ENCODE measurements around the gene GPX7. TPM values are rescaled to one million over a fixed set of nuclear protein-coding genes. Genes with fewer than 3 reads are reported as not detected.

GPX7 gene
- total RNA-seq, 3 donors from 2014 or later, result 17.8 to 24.7 (median 20.3) TPM

DNA sequence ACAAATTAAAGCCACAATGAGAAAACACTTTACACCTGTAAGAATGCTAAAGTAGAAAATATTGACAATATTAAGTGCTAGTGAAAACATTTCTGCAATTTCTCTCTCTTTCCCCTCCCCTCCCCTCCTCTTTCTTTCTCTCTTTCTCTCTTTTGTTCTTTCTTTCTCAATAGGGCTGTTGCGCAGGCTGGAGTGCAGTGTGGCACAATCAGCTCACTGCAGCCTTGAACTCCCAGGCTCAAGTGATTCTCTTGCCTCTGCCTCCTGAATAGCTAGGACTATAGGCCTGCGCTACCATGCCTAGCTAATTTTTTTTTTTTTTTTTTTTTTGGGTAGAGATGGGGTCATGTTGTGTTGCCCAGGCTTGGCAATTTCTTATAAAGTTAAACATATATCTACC is 24.9 kb downstream of the GPX7 start:
- Histone ChIP-seq H3K4me1 (peaks cover 0 to 6% of the 10 kb centered on the region in 2 donors), H3K36me3 (no peaks in the 10 kb centered on the region), H3K27me3 (no peaks in the 10 kb centered on the region), H3K27ac (no peak overlapping the region), H3K9me3 (peaks cover 4 to 7% of the 10 kb centered on the region in 2 donors), H3K4me3 (no peak overlapping the region)
- intact Hi-C loops (cut with DNase I; ENCODE audit: low total_unique reads), result no loop called here
- no peak for DNase-seq (ENCODE audit: low spot score in 2 of 2)
- TF ChIP-seq POLR2A (IDR thresholded peaks at IDR 0.05) (no peak), POLR2AphosphoS5 (IDR thresholded peaks at IDR 0.05) (no peak)
- TF ChIP-seq, protein P1, sequence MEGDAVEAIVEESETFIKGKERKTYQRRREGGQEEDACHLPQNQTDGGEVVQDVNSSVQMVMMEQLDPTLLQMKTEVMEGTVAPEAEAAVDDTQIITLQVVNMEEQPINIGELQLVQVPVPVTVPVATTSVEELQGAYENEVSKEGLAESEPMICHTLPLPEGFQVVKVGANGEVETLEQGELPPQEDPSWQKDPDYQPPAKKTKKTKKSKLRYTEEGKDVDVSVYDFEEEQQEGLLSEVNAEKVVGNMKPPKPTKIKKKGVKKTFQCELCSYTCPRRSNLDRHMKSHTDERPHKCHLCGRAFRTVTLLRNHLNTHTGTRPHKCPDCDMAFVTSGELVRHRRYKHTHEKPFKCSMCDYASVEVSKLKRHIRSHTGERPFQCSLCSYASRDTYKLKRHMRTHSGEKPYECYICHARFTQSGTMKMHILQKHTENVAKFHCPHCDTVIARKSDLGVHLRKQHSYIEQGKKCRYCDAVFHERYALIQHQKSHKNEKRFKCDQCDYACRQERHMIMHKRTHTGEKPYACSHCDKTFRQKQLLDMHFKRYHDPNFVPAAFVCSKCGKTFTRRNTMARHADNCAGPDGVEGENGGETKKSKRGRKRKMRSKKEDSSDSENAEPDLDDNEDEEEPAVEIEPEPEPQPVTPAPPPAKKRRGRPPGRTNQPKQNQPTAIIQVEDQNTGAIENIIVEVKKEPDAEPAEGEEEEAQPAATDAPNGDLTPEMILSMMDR (IDR thresholded peaks at IDR 0.05), result no peak

DNA sequence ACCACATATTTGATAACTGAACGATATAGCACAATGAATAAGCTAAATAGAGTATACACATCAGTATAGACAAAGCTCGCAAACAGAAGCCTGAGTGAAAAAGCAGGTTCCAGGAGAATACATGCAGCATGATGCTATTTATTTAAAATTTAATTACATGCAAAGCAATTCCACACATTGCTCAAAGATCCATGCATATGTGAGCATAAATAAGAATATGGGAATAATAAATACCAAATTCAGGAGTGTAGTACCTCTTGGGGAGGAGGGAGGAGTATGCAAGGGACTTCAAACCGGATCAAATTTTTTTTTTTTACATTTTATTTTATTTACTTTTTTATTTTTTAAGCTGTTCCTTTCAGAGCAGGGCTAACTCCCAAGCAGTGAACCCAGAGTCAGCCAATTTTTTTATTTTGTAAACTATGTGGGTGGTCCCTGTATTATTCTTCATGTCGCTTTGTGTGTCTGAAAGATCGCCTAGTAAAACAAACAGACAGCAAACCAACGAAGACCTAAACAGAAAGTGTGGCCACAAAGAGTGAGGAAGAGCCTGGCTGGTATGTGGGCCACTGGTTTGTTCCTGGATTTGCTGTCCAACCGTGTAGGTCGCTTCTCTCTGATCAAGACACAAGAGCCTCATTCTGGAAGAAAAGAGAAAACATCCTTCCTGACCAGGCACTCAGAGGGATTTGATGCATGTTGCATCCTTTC is 26.6 kb downstream of the GPX7 start:
- intact Hi-C loops (cut with DNase I; ENCODE audit: low total_unique reads), result no loop called here
- no peak overlapping the region for H3K4me3 ChIP-seq
- no peaks in the 10 kb centered on the region for H3K36me3 ChIP-seq
- no peaks in the 10 kb centered on the region for H3K9me3 ChIP-seq
- peaks cover 0 to 16% of the 10 kb centered on the region in 2 donors for H3K27me3 ChIP-seq
- TF ChIP-seq POLR2AphosphoS5 (IDR thresholded peaks at IDR 0.05), result no peak
- TF ChIP-seq, protein P1 (IDR thresholded peaks at IDR 0.05), result no peak
- no peak for TF ChIP-seq POLR2A (IDR thresholded peaks at IDR 0.05)
- no peak for DNase-seq (ENCODE audit: low spot score in 2 of 2)
- peaks cover 3 to 6% of the 10 kb centered on the region in 2 donors for H3K4me1 ChIP-seq
- H3K27ac ChIP-seq, result no peak overlapping the region

DNA sequence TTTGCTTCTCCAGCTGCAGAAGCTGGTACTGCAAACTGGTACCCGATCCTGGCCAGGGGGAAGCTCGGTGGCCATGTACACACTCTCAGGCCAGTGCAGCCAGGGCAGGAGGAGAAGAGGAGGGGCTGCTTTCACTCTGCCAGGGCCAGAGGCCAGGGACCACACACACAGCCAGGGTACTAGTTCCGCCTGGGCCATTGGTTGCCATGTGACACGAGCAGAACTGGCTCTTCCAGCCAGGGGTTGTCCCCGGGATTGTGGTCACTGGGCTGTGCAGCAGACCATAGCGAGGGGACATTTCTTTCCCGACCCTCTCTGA is 27.1 kb downstream of the GPX7 start:
- TF ChIP-seq POLR2AphosphoS5 (IDR thresholded peaks at IDR 0.05) (no peak), POLR2A (IDR thresholded peaks at IDR 0.05) (no peak)
- TF ChIP-seq, protein P1 (IDR thresholded peaks at IDR 0.05), result no peak
- Histone ChIP-seq H3K36me3 (no peaks in the 10 kb centered on the region), H3K27me3 (peaks cover 0 to 20% of the 10 kb centered on the region in 2 donors), H3K4me1 (peaks cover 3 to 6% of the 10 kb centered on the region in 2 donors), H3K27ac (no peak overlapping the region), H3K4me3 (no peak overlapping the region), H3K9me3 (no peaks in the 10 kb centered on the region)
- intact Hi-C loops (cut with DNase I; ENCODE audit: low total_unique reads), result no loop called here
- DNase-seq (ENCODE audit: low spot score in 2 of 2), result no peak

DNA sequence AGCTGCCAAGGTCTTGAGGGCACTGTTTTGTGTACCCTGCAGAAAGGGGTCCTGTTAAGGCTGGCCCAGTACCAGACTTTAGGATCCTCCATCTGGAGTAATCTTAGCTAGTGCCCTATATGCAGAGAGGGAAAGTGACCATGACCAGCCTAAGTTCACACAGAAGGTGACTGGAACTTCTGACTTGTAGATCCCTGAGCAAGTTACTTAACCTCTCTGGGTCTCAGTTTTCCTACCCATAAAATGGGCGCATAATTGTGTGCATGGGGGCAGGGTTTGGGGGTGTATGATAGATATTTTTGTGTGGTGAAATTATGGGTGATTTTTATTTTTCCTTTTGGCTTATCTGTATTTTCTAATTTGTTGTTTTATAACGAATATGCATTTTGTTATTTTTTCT is 27.5 kb downstream of the GPX7 start:
- Histone ChIP-seq H3K9me3 (no peaks in the 10 kb centered on the region), H3K36me3 (no peaks in the 10 kb centered on the region), H3K4me1 (peaks cover 3 to 6% of the 10 kb centered on the region in 2 donors), H3K27ac (no peak overlapping the region), H3K4me3 (no peak overlapping the region), H3K27me3 (peaks cover 0 to 20% of the 10 kb centered on the region in 2 donors)
- no peak for DNase-seq (ENCODE audit: low spot score in 2 of 2)
- TF ChIP-seq POLR2A (IDR thresholded peaks at IDR 0.05), result no peak
- TF ChIP-seq, protein P1 (IDR thresholded peaks at IDR 0.05), result no peak
- no peak for TF ChIP-seq POLR2AphosphoS5 (IDR thresholded peaks at IDR 0.05)
- intact Hi-C loops (cut with DNase I; ENCODE audit: low total_unique reads), result no loop called here

DNA sequence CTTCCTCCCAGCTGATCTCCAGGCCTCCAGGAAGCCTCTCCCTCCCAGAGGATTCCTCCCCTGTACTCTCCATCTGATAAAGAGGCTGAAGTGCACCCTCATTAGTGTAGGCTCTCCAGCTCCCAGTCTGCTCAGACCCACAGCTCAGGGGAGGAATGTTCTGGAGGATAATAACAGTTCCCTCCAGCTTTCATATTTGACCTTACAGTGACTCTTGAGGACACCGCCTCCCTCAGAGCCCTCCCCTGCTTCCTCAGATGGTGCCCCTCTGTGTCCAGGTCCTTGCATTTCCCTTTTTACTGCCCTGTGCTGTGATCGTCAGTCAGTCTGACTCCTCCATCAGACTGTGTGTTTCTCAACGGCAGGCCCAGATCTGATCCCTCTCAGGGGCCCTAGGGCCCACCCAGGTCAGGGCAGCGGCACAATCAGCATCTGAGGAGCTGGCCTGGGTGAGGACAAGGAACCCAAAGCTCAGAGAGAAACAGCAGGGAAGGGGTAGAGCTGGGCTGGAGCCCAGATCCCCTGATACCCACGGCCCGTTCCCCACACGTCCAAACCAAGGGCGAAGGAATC is 29.7 kb downstream of the GPX7 start:
- no peak for TF ChIP-seq POLR2AphosphoS5 (IDR thresholded peaks at IDR 0.05)
- TF ChIP-seq, protein P1 (IDR thresholded peaks at IDR 0.05), result no peak
- no peak for TF ChIP-seq POLR2A (IDR thresholded peaks at IDR 0.05)
- Histone ChIP-seq H3K27me3 (peaks cover 0 to 20% of the 10 kb centered on the region in 2 donors), H3K4me1 (peaks cover 3 to 6% of the 10 kb centered on the region in 2 donors), H3K27ac (no peak overlapping the region), H3K4me3 (peak overlapping the region in 1 of 3 donors; percentile 52), H3K9me3 (no peaks in the 10 kb centered on the region), H3K36me3 (no peaks in the 10 kb centered on the region)
- no peak for DNase-seq (ENCODE audit: low spot score in 2 of 2)
- intact Hi-C loops (cut with DNase I; ENCODE audit: low total_unique reads), result no loop called here

All from breast epithelium (tissue), 4 donors.